IMR-90 (cell line): ENCODE measurements around the gene SLC19A1. TPM values are rescaled to one million over a fixed set of nuclear protein-coding genes. Genes with fewer than 3 reads are reported as not detected.

Experiments
- ATAC-seq: fragments of 200-7000 bp; cut with Tn5 transposase; 2 replicates; pipeline ENCODE4 v1.9.1; 2020; ENCODE audit warnings: low read depth, mild to moderate bottlenecking, moderate library complexity
- BruUV-seq: library from RNA; stranded (reverse); fragments of 400-500 nt; replicated peaks from 2 replicates; lab custom pipeline; 2021; lab: Mats Ljungman, UMichigan
- CTCF ChIA-PET: fragments of 300-600 bp; formaldehyde crosslinking; extraction: SDS; loops from one replicate; lab custom pipeline; 2021; ENCODE audit warnings: antibody characterized with exemption; lab: Yijun Ruan, JAX
- POLR2A ChIA-PET: fragments of 300-600 bp; sonication (Branson Sonifier 250); formaldehyde crosslinking; loops from one replicate; lab custom pipeline; 2022; ENCODE audit warnings: antibody characterized with exemption; ENCODE audit not compliant: unreplicated experiment; lab: Charles Lee
- DNase-seq: peaks from one replicate; pipeline ENCODE4 v3.0.0; 2013
- H2AFZ ChIP-seq: replicated peaks from 2 replicates; pipeline ENCODE3; 2013; ENCODE audit warnings: low read length, mild to moderate bottlenecking; ENCODE audit not compliant: poor library complexity
- H2AK5ac ChIP-seq: 2 replicates; pipeline ENCODE4 v1.6.1; 2013; ENCODE audit warnings: low read depth, low read length, inconsistent platforms
- H2AK9ac ChIP-seq: replicated peaks from 2 replicates; pipeline ENCODE3; 2013; ENCODE audit warnings: mild to moderate bottlenecking, low read depth, low read length, moderate library complexity; ENCODE audit not compliant: poor library complexity
- H2BK120ac ChIP-seq: 2 replicates; pipeline ENCODE4 v1.6.1; 2013; ENCODE audit warnings: low read depth, low read length, inconsistent platforms
- H2BK15ac ChIP-seq: 3 replicates; pipeline ENCODE4 v1.6.1; 2013; ENCODE audit warnings: low read depth, low read length, inconsistent platforms
- H2BK20ac ChIP-seq: 2 replicates; pipeline ENCODE4 v1.6.1; 2013; ENCODE audit warnings: low read depth, mild to moderate bottlenecking, inconsistent platforms, low read length, moderate library complexity
- H2BK5ac ChIP-seq: 2 replicates; pipeline ENCODE4 v1.6.1; 2013; ENCODE audit warnings: mild to moderate bottlenecking, low read depth, low read length, inconsistent platforms; ENCODE audit not compliant: poor library complexity, severe bottlenecking
- H3K14ac ChIP-seq: replicated peaks from 2 replicates; pipeline ENCODE4 v1.6.1; 2013; ENCODE audit warnings: low read depth, low read length, inconsistent platforms
- H3K18ac ChIP-seq: 2 replicates; pipeline ENCODE4 v1.6.1; 2013; ENCODE audit warnings: low read depth, low read length, control low read depth
- H3K23ac ChIP-seq: 2 replicates; pipeline ENCODE4 v1.6.1; 2013; ENCODE audit warnings: low read depth, low read length, inconsistent platforms
- H3K27ac ChIP-seq: 2 replicates; pipeline ENCODE4 v1.5.1; 2013; ENCODE audit warnings: mild to moderate bottlenecking, control low read depth, low read length; ENCODE audit not compliant: insufficient read depth
- H3K27me3 ChIP-seq: 2 replicates; pipeline ENCODE4 v1.6.1; 2013; ENCODE audit warnings: low read length; ENCODE audit not compliant: control insufficient read depth, insufficient read depth
- H3K36me3 ChIP-seq: 2 replicates; pipeline ENCODE4 v1.6.1; 2013; ENCODE audit warnings: low read length, mixed read lengths; ENCODE audit not compliant: control insufficient read depth, insufficient read depth
- H3K4ac ChIP-seq: 2 replicates; pipeline ENCODE4 v1.6.1; 2013; ENCODE audit warnings: low read depth, low read length, inconsistent platforms
- H3K4me1 ChIP-seq: 2 replicates; pipeline ENCODE4 v1.6.1; 2013; ENCODE audit warnings: low read length, mixed read lengths; ENCODE audit not compliant: control insufficient read depth, insufficient read depth
- H3K4me2 ChIP-seq: 2 replicates; pipeline ENCODE4 v1.6.1; 2013; ENCODE audit warnings: low read depth, mild to moderate bottlenecking, control low read depth, low read length, moderate library complexity
- H3K4me3 ChIP-seq: 2 replicates; pipeline ENCODE4 v1.5.1; 2013; ENCODE audit warnings: low read depth, mild to moderate bottlenecking, control low read depth, low read length, moderate library complexity; ENCODE audit not compliant: insufficient read depth
- H3K56ac ChIP-seq: 2 replicates; pipeline ENCODE4 v1.6.1; 2013; ENCODE audit warnings: low read length, inconsistent platforms; ENCODE audit not compliant: insufficient read depth; ENCODE audit errors: extremely low read depth
- H3K79me1 ChIP-seq, 2 experiments: 2 replicates each; pipeline ENCODE4 v1.6.1; 2013; ENCODE audit warnings: low read length in 2 of 2, inconsistent platforms in 1 of 2, low read depth in 1 of 2
- H3K9ac ChIP-seq: 2 replicates; pipeline ENCODE4 v1.6.1; 2013; ENCODE audit warnings: low read depth, low read length, control low read depth
- H3K9me1 ChIP-seq: 2 replicates; pipeline ENCODE4 v1.6.1; 2013; ENCODE audit warnings: low read length, inconsistent platforms; ENCODE audit not compliant: insufficient read depth
- H3K9me3 ChIP-seq: 2 replicates; pipeline ENCODE4 v1.6.1; 2013; ENCODE audit warnings: low read length; ENCODE audit not compliant: control insufficient read depth, insufficient read depth
- H4K20me1 ChIP-seq: 2 replicates; pipeline ENCODE4 v1.6.1; 2013; ENCODE audit warnings: low read length, inconsistent platforms; ENCODE audit not compliant: insufficient read depth
- H4K5ac ChIP-seq: 2 replicates; pipeline ENCODE4 v1.6.1; 2013; ENCODE audit warnings: mild to moderate bottlenecking, low read depth, low read length, control low read depth
- H4K8ac ChIP-seq, 2 experiments: 2 replicates each; pipeline ENCODE4 v1.6.1; 2013; ENCODE audit warnings: low read depth in 2 of 2, low read length in 2 of 2, control low read depth in 1 of 2, inconsistent platforms in 1 of 2
- H4K91ac ChIP-seq: 2 replicates; pipeline ENCODE4 v1.6.1; 2013; ENCODE audit warnings: low read depth, low read length, inconsistent platforms; ENCODE audit not compliant: insufficient read depth
- BHLHE40 ChIP-seq: fragments of 150-350 bp; IDR thresholded peaks from 2 replicates; pipeline ENCODE4 v1.6.1; 2016; ENCODE audit warnings: mild to moderate bottlenecking, low read depth, low read length
- CEBPB ChIP-seq: IDR thresholded peaks from 2 replicates; pipeline ENCODE4 v1.6.1; 2012; ENCODE audit warnings: low read depth, low read length, improper control_type of control experiment
- CHD1 ChIP-seq: IDR thresholded peaks from 2 replicates; pipeline ENCODE4 v1.6.1; 2012; ENCODE audit warnings: low read depth, low read length, improper control_type of control experiment
- CTCF ChIP-seq: conservative IDR thresholded peaks from 2 replicates; pipeline ENCODE4 v1.5.1; 2012; ENCODE audit warnings: mild to moderate bottlenecking, low read depth, low read length, improper control_type of control experiment
- FOS ChIP-seq: fragments of 150-350 bp; IDR thresholded peaks from 2 replicates; pipeline ENCODE4 v1.6.1; 2016; ENCODE audit warnings: low read depth, low read length
- MAZ ChIP-seq: IDR thresholded peaks from 2 replicates; pipeline ENCODE4 v1.6.1; 2012; ENCODE audit warnings: low read depth, mild to moderate bottlenecking, low read length, improper control_type of control experiment, moderate library complexity, borderline replicate concordance
- MXI1 ChIP-seq: IDR thresholded peaks from 2 replicates; pipeline ENCODE4 v1.6.1; 2012; ENCODE audit warnings: low read depth, mild to moderate bottlenecking, low read length, moderate library complexity, borderline replicate concordance
- NFE2L2 ChIP-seq: fragments of 150-350 bp; IDR thresholded peaks from 2 replicates; pipeline ENCODE4 v1.6.1; 2016; ENCODE audit warnings: low read depth, mild to moderate bottlenecking, low read length
- RAD21 ChIP-seq: IDR thresholded peaks from 2 replicates; pipeline ENCODE4 v1.6.1; 2012; ENCODE audit warnings: low read length, improper control_type of control experiment
- RCOR1 ChIP-seq: IDR thresholded peaks from 2 replicates; pipeline ENCODE4 v1.6.1; 2012; ENCODE audit warnings: mild to moderate bottlenecking, low read length, improper control_type of control experiment; ENCODE audit not compliant: insufficient replicate concordance
- RFX5 ChIP-seq: IDR thresholded peaks from 2 replicates; pipeline ENCODE4 v1.8.0; 2012; ENCODE audit warnings: low read depth, mild to moderate bottlenecking, low read length, moderate library complexity
- SMC3 ChIP-seq: fragments of 150-350 bp; IDR thresholded peaks from 2 replicates; pipeline ENCODE4 v1.6.1; 2016; ENCODE audit warnings: low read depth, mild to moderate bottlenecking, antibody characterized with exemption, low read length, moderate library complexity
- USF2 ChIP-seq: fragments of 150-350 bp; IDR thresholded peaks from 2 replicates; pipeline ENCODE4 v1.6.1; 2017; ENCODE audit warnings: mild to moderate bottlenecking, antibody characterized with exemption, low read length, low read depth
- WGBS, 2 experiments: methylation state at CpG; one replicate each; pipeline versions ENCODE4 v1.1.5 to v1.1.7; 2013; ENCODE audit warnings: missing lambda C conversion rate in 2 of 2; ENCODE audit not compliant: insufficient read length in 1 of 2; ENCODE audit errors: extremely low coverage in 2 of 2; 5-methylcytosine and 5-hydroxymethylcytosine counted together
- dilution Hi-C: fragments of 300-500 bp; cut with HindIII; formaldehyde crosslinking; loops from one replicate; pipeline ENCODE4 v1.14.3; 2018; ENCODE audit warnings: low sequenced_read_pairs; ENCODE audit not compliant: unreplicated experiment
- in situ Hi-C: fragments of 300-500 bp; cut with MboI; formaldehyde crosslinking; loops from 3 replicates; pipeline ENCODE4 v1.14.3; 2019; ENCODE audit warnings: low sequenced_read_pairs, inconsistent platforms, mixed read lengths
- intact Hi-C: fragments of 100-400 bp; cut with micrococcal nuclease; formaldehyde crosslinking; loops from 2 replicates; pipeline ENCODE4 v1.10.0; 2022
- polyA plus RNA-seq, 3 experiments: library from polyadenylated mRNA; depleted of rRNA; stranded (reverse); fragments of >200 nt; gene quantifications; 2 replicates each; pipeline ENCODE4 v1.2.3, GENCODE V29; 2012; ENCODE audit warnings: low replicate concordance in 1 of 3
- total RNA-seq: library from RNA; depleted of rRNA; stranded (reverse); fragments of >200 nt; gene quantifications from 2 replicates; pipeline ENCODE4 v1.2.3, GENCODE V29; 2012
- TF ChIP-seq, protein P1 (sequence below): fragments of 150-350 bp; IDR thresholded peaks from 2 replicates; pipeline ENCODE4 v1.6.1; 2016; ENCODE audit warnings: low read depth, mild to moderate bottlenecking, low read length, moderate library complexity, borderline replicate concordance

Gene SLC19A1
- total and polyA plus RNA-seq, 2 of the 4 experiments (the other 2 are of a cell fraction): 2.2 to 16.2 TPM

- Histone ChIP-seq H4K91ac (no peak overlapping the region), H4K8ac (no peak overlapping the region), H3K56ac (no peak overlapping the region), H3K23ac (no peak overlapping the region), H4K20me1 (peaks cover 68% of the 10 kb centered on the region), H3K79me1 (peaks cover 36 to 92% of the 10 kb centered on the region in 2 experiments), H3K27me3 (no peaks in the 10 kb centered on the region), H2BK15ac (no peak overlapping the region), H3K4me3 (no peak overlapping the region), H3K9me1 (peaks cover 31% of the 10 kb centered on the region), H3K27ac (no peak overlapping the region), H3K4me1 (peaks cover 32% of the 10 kb centered on the region), H2BK120ac (no peak overlapping the region), H2BK5ac (no peak overlapping the region), H3K14ac (no peak overlapping the region), H2AK5ac (no peak overlapping the region), H2BK20ac (no peak overlapping the region), H4K5ac (no peak overlapping the region), H3K9ac (no peak overlapping the region), H2AK9ac (no peak overlapping the region), H3K36me3 (peaks cover 11% of the 10 kb centered on the region), H3K9me3 (peaks cover 2% of the 10 kb centered on the region), H2AFZ (no peak overlapping the region), H3K18ac (no peak overlapping the region), H3K4ac (no peak overlapping the region), H3K4me2 (no peak overlapping the region)
- intact Hi-C loops: no loop called here
- WGBS, 2 experiments: 85% methylated on average over 5 of the region's 20 CpGs; no CpG with 5 or more reads in 1 of the 2 experiments
- dilution Hi-C loops: no loop called here
- ChIA-PET CTCF (no interaction called here), POLR2A (no interaction called here)
- TF ChIP-seq RAD21: no peak
- no peak for TF ChIP-seq MAZ
- TF ChIP-seq FOS: no peak
- TF ChIP-seq CHD1: no peak
- TF ChIP-seq, protein P1, sequence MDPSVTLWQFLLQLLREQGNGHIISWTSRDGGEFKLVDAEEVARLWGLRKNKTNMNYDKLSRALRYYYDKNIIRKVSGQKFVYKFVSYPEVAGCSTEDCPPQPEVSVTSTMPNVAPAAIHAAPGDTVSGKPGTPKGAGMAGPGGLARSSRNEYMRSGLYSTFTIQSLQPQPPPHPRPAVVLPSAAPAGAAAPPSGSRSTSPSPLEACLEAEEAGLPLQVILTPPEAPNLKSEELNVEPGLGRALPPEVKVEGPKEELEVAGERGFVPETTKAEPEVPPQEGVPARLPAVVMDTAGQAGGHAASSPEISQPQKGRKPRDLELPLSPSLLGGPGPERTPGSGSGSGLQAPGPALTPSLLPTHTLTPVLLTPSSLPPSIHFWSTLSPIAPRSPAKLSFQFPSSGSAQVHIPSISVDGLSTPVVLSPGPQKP: no peak
- TF ChIP-seq RFX5: no peak
- no peak for TF ChIP-seq RCOR1
- no peak for TF ChIP-seq CTCF
- TF ChIP-seq MXI1: no peak
- no peak for TF ChIP-seq USF2
- no peak for TF ChIP-seq BHLHE40
- TF ChIP-seq CEBPB: no peak
- TF ChIP-seq NFE2L2: no peak
- no peak for TF ChIP-seq SMC3
- DNase-seq (no peak), ATAC-seq (no peak)
- no TSS peak for BruUV-seq
- in situ Hi-C loops: no loop called here
These were observed 91.0 kb downstream of the SLC19A1 start for GRCh38 chr21:45451091-45451740.
